DMS79 (cell line): ENCODE measurements around the gene ITGB3.

ENCODE experiments used
- DNase-seq: peaks from one replicate; lab custom pipeline; 2025; lab: John Stamatoyannopoulos, UW

The ITGB3 gene

DNA sequence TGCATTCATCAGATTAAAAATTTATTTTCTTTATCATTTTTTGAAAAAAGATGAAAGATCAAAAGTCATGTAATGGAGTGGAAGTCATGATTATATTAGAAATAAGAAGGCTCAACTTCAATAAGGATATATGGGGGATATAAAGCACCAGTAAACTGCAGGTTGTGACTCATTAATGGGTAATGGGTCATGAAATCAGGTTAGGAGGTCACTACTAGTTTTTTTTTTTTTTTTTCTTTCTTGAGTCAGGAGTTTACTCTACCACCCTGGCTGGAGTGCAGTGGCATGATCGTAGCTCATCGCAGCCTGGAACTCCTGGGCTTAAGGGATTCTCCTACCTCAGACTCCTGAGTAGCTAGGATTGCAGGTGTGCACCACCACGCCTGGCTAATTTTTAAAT, 84.4 kb downstream of the ITGB3 start:
- DNase-seq = no peak

- no peak for DNase-seq
Measured at GRCh38 chr17:47352848-47353247, 99.2 kb downstream of the ITGB3 start.

DNA sequence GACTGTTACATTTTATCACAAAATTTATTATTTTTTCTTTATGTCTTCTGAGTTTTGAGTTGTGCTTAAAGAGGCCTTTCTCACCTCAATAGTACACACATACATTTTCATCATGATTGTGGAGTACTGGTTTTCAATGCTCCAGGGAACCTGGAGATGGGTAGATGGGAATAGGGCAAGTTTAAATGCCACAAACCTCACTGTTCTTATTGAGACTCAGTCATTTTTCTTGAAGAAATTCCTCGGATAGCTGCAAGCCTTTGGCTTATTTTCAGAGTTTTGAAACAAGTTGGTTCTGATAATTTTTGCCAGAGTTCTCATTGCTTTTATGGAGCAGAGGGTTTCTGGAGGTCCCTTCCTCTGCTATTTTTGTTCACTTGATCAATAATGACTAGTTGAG, 105.0 kb downstream of the ITGB3 start:
- no peak for DNase-seq
